GM08714 (cell line): Measurements from ENCODE around the gene TRERF1.

Experiments used
- H3K4me3 ChIP-seq: fragments of 200-500 bp; sonication (Bioruptor generic); 2 replicates; pipeline ENCODE4 v1.5.1; 2014; ENCODE audit warnings: mild to moderate bottlenecking, low read length, inconsistent platforms
- ZNF274 ChIP-seq: IDR thresholded peaks from 2 replicates; pipeline ENCODE4 v1.6.1; 2012; ENCODE audit warnings: mild to moderate bottlenecking, low read depth, low read length

TRERF1 gene

DNA sequence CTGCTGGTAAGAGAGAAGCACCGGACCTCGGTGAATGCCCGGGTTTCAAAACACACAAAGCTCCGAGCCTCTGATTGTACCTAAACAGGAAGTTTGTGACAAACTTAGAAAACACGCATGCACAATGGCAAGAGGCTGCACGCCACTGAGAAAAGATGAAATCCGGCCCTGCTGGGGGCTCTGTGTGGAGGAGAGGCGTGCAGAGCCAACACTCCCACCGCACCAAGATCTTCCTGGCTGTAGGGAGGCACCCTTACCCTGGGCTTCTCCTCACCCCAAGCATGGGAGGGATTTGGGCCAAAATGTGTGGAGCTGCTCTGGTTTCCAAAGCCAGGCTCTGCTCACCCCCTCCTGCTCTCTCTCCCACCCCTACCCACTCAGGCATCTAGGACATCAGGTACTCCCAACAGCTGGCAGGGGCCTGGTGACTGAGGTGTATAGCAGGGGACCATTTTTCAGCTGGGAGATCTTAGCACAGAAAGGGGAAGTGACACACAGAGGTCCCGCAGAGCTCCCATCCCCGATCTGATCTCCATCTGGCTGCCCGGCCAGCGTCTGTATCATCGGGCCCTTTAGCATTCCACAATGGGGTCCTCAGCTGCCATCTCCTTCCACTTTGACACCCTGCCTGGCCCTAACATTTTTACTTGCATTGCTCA is 84.2 kb downstream of the TRERF1 start:
- TF ChIP-seq ZNF274 = no peak
- no peak overlapping the region for H3K4me3 ChIP-seq

DNA sequence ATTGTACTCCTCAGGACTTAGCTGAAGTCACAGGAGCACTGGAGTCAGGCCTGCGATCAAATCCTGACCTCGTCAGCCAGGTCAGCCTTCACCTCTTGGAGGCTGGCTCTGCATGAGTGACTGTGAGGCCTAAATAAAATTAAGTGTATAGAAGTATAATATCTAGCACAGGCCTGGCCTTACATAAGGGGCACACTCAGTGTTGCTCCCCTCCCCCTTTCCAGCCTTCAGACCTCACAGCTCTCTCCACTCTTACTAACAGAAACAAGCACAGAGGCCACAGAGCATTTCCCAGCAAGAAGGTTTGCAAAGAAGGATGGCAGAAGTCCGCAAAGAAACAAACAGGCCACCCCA is 84.8 kb downstream of the TRERF1 start:
- no peak overlapping the region for H3K4me3 ChIP-seq

DNA sequence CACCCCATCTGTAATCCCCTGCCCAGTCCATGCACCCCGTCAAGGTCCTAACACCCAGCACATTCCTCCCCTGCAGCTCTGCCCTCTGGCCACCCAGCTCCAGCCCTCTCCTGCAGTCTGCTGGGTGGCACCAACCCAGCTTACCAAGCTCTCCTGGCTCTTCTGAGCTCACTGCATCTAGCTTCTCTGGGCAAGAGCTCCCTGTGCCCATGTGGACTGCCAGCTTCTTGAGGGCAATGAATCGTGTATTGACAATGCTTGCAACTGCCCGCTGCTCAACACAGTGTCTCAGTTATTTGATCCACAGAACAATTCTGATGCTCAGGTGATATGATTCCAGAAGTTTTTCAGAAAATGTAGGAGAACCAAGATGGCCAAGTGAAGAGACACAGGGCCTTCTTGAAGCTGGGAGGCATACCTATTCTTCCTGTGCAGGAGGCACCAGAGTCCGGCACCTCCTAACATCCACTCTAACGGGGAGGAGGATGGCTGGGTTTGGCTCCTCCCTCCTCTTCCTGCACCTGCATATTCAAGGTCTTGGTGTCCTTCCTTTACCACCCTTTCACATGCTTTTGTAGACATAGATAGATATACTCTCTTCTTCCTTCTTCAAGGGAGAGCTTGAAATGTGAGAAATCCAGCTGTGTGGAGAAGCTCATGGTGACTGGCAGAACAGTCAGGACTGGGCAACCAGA is 85.6 kb downstream of the TRERF1 start:
- no peak for TF ChIP-seq ZNF274
- H3K4me3 ChIP-seq = no peak overlapping the region

More for the DNA sequence above, 84.8 kb downstream of the TRERF1 start:
- TF ChIP-seq ZNF274 = no peak

- no peak for TF ChIP-seq ZNF274
- H3K4me3 ChIP-seq = no peak overlapping the region
Measured at GRCh38 chr6:42365021-42365420, 86.7 kb downstream of the TRERF1 start.

- H3K4me3 ChIP-seq = no peak overlapping the region
- no peak for TF ChIP-seq ZNF274
Measured at GRCh38 chr6:42363926-42364849, 87.5 kb downstream of the TRERF1 start.

GRCh38 chr6:42361036-42361435 is 90.7 kb downstream of the TRERF1 start:
- no peak for TF ChIP-seq ZNF274
- H3K4me3 ChIP-seq = no peak overlapping the region

DNA sequence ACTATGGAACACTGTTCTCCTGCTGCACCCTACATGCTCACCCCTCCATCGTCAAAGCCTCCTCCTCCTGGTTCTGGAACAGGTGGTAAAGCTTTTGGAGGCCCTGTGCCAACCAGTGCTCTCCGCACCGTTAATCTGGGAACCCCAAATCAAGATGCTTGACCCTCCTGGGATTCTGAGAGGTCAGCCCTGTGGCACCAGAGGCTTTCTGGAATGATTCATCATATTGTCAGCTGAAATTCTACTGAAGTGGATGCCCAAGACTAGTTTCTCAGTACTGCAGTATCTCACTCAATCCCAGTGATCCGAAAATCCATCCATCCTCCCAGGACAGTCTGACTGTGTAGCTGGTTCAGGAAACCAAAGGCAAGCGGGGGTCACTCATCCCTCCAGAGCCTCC is 92.7 kb downstream of the TRERF1 start:
- TF ChIP-seq ZNF274 = no peak

GRCh38 chr6:42355416-42355815 is 96.3 kb downstream of the TRERF1 start:
- H3K4me3 ChIP-seq = no peak overlapping the region
- no peak for TF ChIP-seq ZNF274

More for the DNA sequence above, 92.7 kb downstream of the TRERF1 start:
- H3K4me3 ChIP-seq = no peak overlapping the region

GRCh38 chr6:42354702-42355101 is 97.0 kb downstream of the TRERF1 start:
- H3K4me3 ChIP-seq = no peak overlapping the region
- no peak for TF ChIP-seq ZNF274

DNA sequence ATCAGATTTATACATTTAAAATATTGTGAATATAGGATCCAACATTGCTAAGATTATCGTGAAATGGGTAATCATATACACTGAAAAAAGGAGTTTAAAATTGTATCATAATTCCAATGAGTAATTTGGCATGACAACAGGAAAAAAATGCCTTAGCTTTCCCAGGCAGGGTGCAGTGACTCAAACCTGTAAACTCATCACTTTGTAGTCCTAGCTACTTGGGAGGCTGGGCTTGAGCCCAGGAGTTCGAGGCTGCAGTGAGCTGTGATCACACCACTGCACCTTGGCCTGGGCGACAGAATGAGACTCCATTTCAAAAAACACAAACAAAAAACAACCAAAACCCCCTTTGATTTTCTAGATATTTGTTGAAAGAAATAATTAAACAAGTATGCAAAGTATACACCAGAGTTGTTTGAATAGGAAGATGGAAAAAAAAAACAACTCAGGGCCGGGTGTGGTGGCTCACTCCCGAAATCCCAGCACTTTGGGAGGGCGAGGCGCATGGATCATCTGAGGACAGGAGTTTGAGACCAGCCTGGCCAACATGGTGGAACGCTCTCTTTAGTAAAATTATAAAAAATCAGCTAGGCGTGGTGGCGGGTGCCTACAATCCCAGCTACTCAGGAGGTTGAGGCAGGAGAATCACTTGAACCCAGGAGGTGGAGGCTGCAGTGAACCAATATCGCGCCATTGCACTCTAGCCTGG is 98.7 kb downstream of the TRERF1 start:
- TF ChIP-seq ZNF274 = no peak
- no peak overlapping the region for H3K4me3 ChIP-seq

DNA sequence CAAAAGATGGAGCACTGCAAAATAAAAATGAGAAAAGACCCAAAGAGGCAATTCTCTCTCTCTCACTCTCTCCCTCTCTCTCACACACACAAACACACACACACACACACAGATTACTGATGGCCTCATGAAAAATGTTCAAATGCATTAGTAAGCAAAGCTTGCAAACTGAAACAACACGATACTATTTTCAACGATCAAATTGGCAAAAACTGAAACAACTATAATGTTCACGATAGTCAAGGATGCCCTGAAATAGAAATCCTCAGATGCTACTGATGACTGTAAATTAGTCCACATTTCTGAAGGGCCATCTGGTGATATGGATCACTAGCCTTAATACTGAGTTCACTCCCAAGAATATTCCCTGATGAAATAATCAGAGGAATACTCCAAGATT is 100.8 kb downstream of the TRERF1 start:
- H3K4me3 ChIP-seq = no peak overlapping the region
- no peak for TF ChIP-seq ZNF274

DNA sequence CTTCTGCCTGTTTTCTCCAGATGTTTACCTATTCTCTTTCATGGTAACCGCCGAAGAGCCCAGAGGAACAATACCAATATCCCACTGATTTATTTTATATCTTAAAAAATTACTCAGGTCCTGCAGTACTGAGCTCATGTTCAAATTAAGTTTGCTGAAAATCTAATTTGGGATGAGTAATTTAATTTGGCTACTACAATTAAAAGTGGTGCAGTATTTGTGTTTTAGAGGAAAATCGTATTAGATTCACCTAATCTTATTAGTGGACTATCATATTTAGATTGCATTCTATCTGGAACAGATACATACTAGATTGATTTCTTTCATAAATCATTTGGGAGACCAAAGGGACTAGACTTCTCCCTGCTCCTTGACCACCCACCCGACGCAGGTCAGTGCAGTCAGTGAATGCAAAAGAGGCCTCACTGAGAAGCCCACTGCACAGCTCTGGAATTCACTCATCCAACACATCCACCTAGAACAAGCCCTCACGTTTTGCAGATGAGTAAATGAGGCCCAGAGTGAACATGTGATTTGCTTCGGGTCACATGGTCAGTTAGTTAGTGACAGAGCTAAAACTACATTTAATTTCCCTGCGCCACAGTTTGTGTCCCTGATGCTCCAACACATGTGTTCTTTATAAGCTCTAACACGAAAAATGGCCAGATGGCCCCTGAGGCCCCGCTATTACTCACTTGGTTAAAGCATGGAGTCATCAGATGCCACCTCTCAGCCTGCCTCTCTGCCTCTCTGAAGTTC is 101.8 kb downstream of the TRERF1 start:
- no peak for TF ChIP-seq ZNF274
- no peak overlapping the region for H3K4me3 ChIP-seq

GRCh38 chr6:42347456-42347855 is 104.3 kb downstream of the TRERF1 start:
- TF ChIP-seq ZNF274 = no peak

More at GRCh38 chr6:42347456-42347855, 104.3 kb downstream of the TRERF1 start:
- H3K4me3 ChIP-seq = no peak overlapping the region
